Parathyroid adenoma (tissue), 2 donors: ENCODE data around the gene SKOR2.

Experiments used
- H2AFZ ChIP-seq: fragments of 300-600 bp; sonication (generic); one replicate; pipeline ENCODE4 v1.7.0; 2017; ENCODE audit warnings: antibody characterized with exemption, mild to moderate bottlenecking
- H3K27ac ChIP-seq: fragments of 300-600 bp; sonication (generic); one replicate; pipeline ENCODE4 v1.7.0; 2017
- H3K27me3 ChIP-seq: fragments of 300-600 bp; sonication (generic); one replicate; pipeline ENCODE4 v1.7.0; 2017; ENCODE audit warnings: low read length; ENCODE audit not compliant: control insufficient read depth, insufficient read depth
- H3K36me3 ChIP-seq: fragments of 300-600 bp; sonication (generic); one replicate; pipeline ENCODE4 v1.7.0; 2017; ENCODE audit warnings: low read length; ENCODE audit not compliant: control insufficient read depth, insufficient read depth
- H3K4me1 ChIP-seq: fragments of 300-600 bp; sonication (generic); one replicate; pipeline ENCODE4 v1.7.0; 2017; ENCODE audit warnings: control low read depth
- H3K4me2 ChIP-seq: fragments of 300-600 bp; sonication (generic); one replicate; pipeline ENCODE4 v1.7.0; 2017; ENCODE audit warnings: low read length
- H3K4me3 ChIP-seq: fragments of 300-600 bp; sonication (generic); one replicate; pipeline ENCODE4 v1.7.0; 2017; ENCODE audit warnings: low read depth, low read length
- H3K79me2 ChIP-seq: fragments of 300-600 bp; sonication (generic); one replicate; pipeline ENCODE4 v1.7.0; 2017; ENCODE audit warnings: control low read depth
- H3K9ac ChIP-seq: fragments of 300-600 bp; sonication (generic); one replicate; pipeline ENCODE4 v1.7.0; 2017; ENCODE audit warnings: mild to moderate bottlenecking
- H3K9me3 ChIP-seq: fragments of 300-600 bp; sonication (generic); one replicate; pipeline ENCODE4 v1.7.0; 2017; ENCODE audit warnings: low read length; ENCODE audit not compliant: control insufficient read depth
- CTCF ChIP-seq: fragments of 300-600 bp; sonication (generic); IDR thresholded peaks from one replicate; pipeline ENCODE4 v1.7.0; 2017; ENCODE audit warnings: antibody characterized with exemption, mild to moderate bottlenecking
- donor health status: primary hyperparathyroidism.

Gene SKOR2

GRCh38 chr18:47247416-47248114, 3.9 kb downstream of the SKOR2 start:
- H2AFZ ChIP-seq: no peak overlapping the region
- H3K27me3 ChIP-seq: peaks cover 31% of the 10 kb centered on the region
- H3K4me3 ChIP-seq: no peak overlapping the region
- no peak overlapping the region for H3K9ac ChIP-seq
- H3K4me1 ChIP-seq: no peaks in the 10 kb centered on the region
- H3K79me2 ChIP-seq: no peaks in the 10 kb centered on the region
- H3K4me2 ChIP-seq: no peak overlapping the region
- no peaks in the 10 kb centered on the region for H3K36me3 ChIP-seq
- no peak overlapping the region for H3K27ac ChIP-seq
- TF ChIP-seq CTCF: no peak
- H3K9me3 ChIP-seq: no peaks in the 10 kb centered on the region

GRCh38 chr18:47247036-47247415, 4.4 kb downstream of the SKOR2 start:
- Histone ChIP-seq H3K27me3 (peaks cover 32% of the 10 kb centered on the region), H3K9me3 (no peaks in the 10 kb centered on the region), H3K36me3 (no peaks in the 10 kb centered on the region), H3K4me3 (no peak overlapping the region), H3K9ac (no peak overlapping the region), H3K27ac (no peak overlapping the region), H3K79me2 (no peaks in the 10 kb centered on the region), H2AFZ (no peak overlapping the region), H3K4me1 (no peaks in the 10 kb centered on the region), H3K4me2 (no peak overlapping the region)
- TF ChIP-seq CTCF: no peak

- Histone ChIP-seq H3K4me1 (no peaks in the 10 kb centered on the region), H3K36me3 (no peaks in the 10 kb centered on the region), H3K4me2 (no peak overlapping the region), H3K27ac (no peak overlapping the region), H3K27me3 (peaks cover 28% of the 10 kb centered on the region), H3K9ac (no peak overlapping the region), H2AFZ (no peak overlapping the region), H3K79me2 (no peaks in the 10 kb centered on the region), H3K9me3 (no peaks in the 10 kb centered on the region), H3K4me3 (no peak overlapping the region)
- TF ChIP-seq CTCF: no peak
These were observed 5.2 kb downstream of the SKOR2 start for GRCh38 chr18:47246027-47246971.

GRCh38 chr18:47244086-47244485, 7.4 kb downstream of the SKOR2 start:
- Histone ChIP-seq H3K4me2 (no peak overlapping the region), H3K79me2 (no peaks in the 10 kb centered on the region), H3K4me3 (no peak overlapping the region), H3K9ac (no peak overlapping the region), H3K27ac (no peak overlapping the region), H3K4me1 (no peaks in the 10 kb centered on the region), H3K27me3 (peaks cover 11% of the 10 kb centered on the region), H2AFZ (no peak overlapping the region), H3K9me3 (no peaks in the 10 kb centered on the region), H3K36me3 (no peaks in the 10 kb centered on the region)
- TF ChIP-seq CTCF: no peak
